AG04450 (cell line): ENCODE results near the gene MRPS5. TPM values are rescaled to one million over a fixed set of nuclear protein-coding genes. Genes with fewer than 3 reads are reported as not detected.

ENCODE experiments used
- CTCF ChIA-PET: fragments of 300-600, 350-600 bp; formaldehyde crosslinking; extraction: SDS; loops from one replicate; lab custom pipeline; 2022; ENCODE audit warnings: antibody characterized with exemption, inconsistent platforms; lab: Charles Lee
- POLR2A ChIA-PET: fragments of 350-600 bp; formaldehyde crosslinking; extraction: SDS; loops from one replicate; lab custom pipeline; 2021; ENCODE audit warnings: antibody characterized with exemption, inconsistent platforms; lab: Yijun Ruan, JAX
- DNase-seq: peaks from one replicate; pipeline ENCODE4 v3.0.0-alpha.2; 2011; ENCODE audit warnings: low read depth, low spot score
- H3K27ac ChIP-seq: one replicate; pipeline ENCODE4 v1.5.1; 2012; ENCODE audit warnings: low read depth, low read length, control low read depth
- H3K27me3 ChIP-seq: one replicate; pipeline ENCODE4 v1.6.0; 2012; ENCODE audit warnings: low read length; ENCODE audit not compliant: control insufficient read depth, insufficient read depth
- H3K4me3 ChIP-seq: 2 replicates; pipeline ENCODE4 v1.5.1; 2011; ENCODE audit warnings: mild to moderate bottlenecking, low read depth, low read length, control low read depth
- H3K9me3 ChIP-seq: 2 replicates; pipeline ENCODE4 v1.5.1; 2012; ENCODE audit warnings: low read length; ENCODE audit not compliant: control insufficient read depth, insufficient read depth
- CTCF ChIP-seq: IDR thresholded peaks from 2 replicates; pipeline ENCODE4 v1.5.1; 2011; ENCODE audit warnings: low read depth, low read length, control low read depth, inconsistent platforms
- polyA plus RNA-seq: library from polyadenylated mRNA; depleted of rRNA; stranded (reverse); fragments of >200 nt; gene quantifications from 2 replicates; pipeline ENCODE4 v1.2.3, GENCODE V29; 2011

The MRPS5 gene
- polyA plus RNA-seq, 1 experiment = 55.7 TPM

GRCh38 chr2:95072424-95072823 lies 49.2 kb downstream of the MRPS5 start:
- POLR2A ChIA-PET = no interaction called here
- no peak for TF ChIP-seq CTCF
- no peaks in the 10 kb centered on the region; the same call in 1 of the 2 replicates for H3K9me3 ChIP-seq
- H3K27me3 ChIP-seq = peaks cover 17% of the 10 kb centered on the region
- H3K27ac ChIP-seq = no peak overlapping the region
- H3K4me3 ChIP-seq = no peak overlapping the region
- no peak for DNase-seq
- CTCF ChIA-PET = no interaction called here

GRCh38 chr2:95071856-95072255 lies 49.8 kb downstream of the MRPS5 start:
- DNase-seq = no peak
- no peak overlapping the region for H3K4me3 ChIP-seq
- H3K27me3 ChIP-seq = peaks cover 12% of the 10 kb centered on the region
- no peak overlapping the region for H3K27ac ChIP-seq
- ChIA-PET POLR2A (no interaction called here), CTCF (no interaction called here)
- no peak for TF ChIP-seq CTCF
- no peaks in the 10 kb centered on the region; the same call in 1 of the 2 replicates for H3K9me3 ChIP-seq

- Histone ChIP-seq H3K9me3 (no peaks in the 10 kb centered on the region), H3K27ac (no peak overlapping the region), H3K27me3 (peaks cover 8% of the 10 kb centered on the region), H3K4me3 (no peak overlapping the region)
- CTCF ChIA-PET = interaction anchor here (1.2 kb wide), 1 partner anchor 10 kb away, joined by 4 read pairs; no protein-coding TSS in a partner anchor
- POLR2A ChIA-PET = no interaction called here
- TF ChIP-seq CTCF = no peak
- no peak for DNase-seq
Measured at GRCh38 chr2:95069465-95069864, 52.1 kb downstream of the MRPS5 start.

- no peak for TF ChIP-seq CTCF
- Histone ChIP-seq H3K27me3 (peaks cover 11% of the 10 kb centered on the region), H3K4me3 (no peak overlapping the region), H3K9me3 (no peaks in the 10 kb centered on the region), H3K27ac (no peak overlapping the region)
- no peak for DNase-seq
- ChIA-PET CTCF (interaction anchor here (1.1 to 1.3 kb wide), 4 partner anchors 8 to 47 kb away, joined by 5 to 10 read pairs (median 7); no protein-coding TSS in a partner anchor), POLR2A (no interaction called here)
Measured at GRCh38 chr2:95068256-95068655, 53.4 kb downstream of the MRPS5 start.

- POLR2A ChIA-PET = no interaction called here
- DNase-seq = no peak
- no peak overlapping the region for H3K27ac ChIP-seq
Measured at GRCh38 chr2:95063086-95063958, 58.3 kb downstream of the MRPS5 start.

More at GRCh38 chr2:95063086-95063958, 58.3 kb downstream of the MRPS5 start:
- no peak for TF ChIP-seq CTCF
- CTCF ChIA-PET = interaction anchor here (1.1 to 4.7 kb wide), 3 partner anchors 15 to 77 kb away, joined by 3 to 42 read pairs (median 3); no protein-coding TSS in a partner anchor
- no peaks in the 10 kb centered on the region for H3K9me3 ChIP-seq
- H3K4me3 ChIP-seq = no peak overlapping the region
- H3K27me3 ChIP-seq = peaks cover 6% of the 10 kb centered on the region
